Measurements from ENCODE around the gene LPP. TPM values are rescaled to one million over a fixed set of nuclear protein-coding genes. Genes with fewer than 3 reads are reported as not detected.

LPP gene
- total and polyA plus RNA-seq, 2 of the 13 experiments (the other 11 are each of a cell fraction or from before 2014, with no cell fraction given): 19.2 to 29.9 TPM

DNA sequence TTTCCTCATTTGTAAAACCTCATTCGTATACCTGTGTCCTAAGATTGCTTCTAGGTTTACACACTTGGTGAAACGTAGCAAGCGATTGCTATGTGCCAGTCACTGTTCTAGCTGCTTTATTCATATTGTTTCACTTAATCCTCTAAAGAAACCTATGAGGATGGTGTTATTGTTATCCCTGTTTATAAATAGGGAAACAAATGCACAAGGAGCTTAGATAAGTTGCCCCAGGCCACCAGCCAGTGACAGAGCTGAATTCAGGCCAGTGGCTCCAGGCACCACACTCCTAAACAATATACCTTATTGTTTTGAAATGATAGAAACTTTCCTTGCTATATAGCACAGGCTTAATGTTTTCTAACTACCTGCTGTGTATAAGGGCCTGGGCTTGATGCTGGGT is 44.0 kb downstream of the LPP start (continued):
- TF ChIP-seq, protein P1, sequence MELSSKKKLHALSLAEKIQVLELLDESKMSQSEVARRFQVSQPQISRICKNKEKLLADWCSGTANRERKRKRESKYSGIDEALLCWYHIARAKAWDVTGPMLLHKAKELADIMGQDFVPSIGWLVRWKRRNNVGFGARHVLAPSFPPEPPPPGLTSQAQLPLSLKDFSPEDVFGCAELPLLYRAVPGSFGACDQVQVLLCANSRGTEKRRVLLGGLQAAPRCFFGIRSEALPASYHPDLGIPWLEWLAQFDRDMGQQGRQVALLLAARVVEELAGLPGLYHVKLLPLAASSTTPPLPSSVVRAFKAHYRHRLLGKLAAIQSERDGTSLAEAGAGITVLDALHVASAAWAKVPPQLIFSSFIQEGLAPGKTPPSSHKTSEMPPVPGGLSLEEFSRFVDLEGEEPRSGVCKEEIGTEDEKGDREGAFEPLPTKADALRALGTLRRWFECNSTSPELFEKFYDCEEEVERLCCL (CRISPR knock-in tag; IDR thresholded peaks at IDR 0.05; ENCODE audit: borderline replicate concordance): no peak
- no peak for TF ChIP-seq RAD51 (IDR thresholded peaks at IDR 0.05; ENCODE audit: borderline replicate concordance)
- TF ChIP-seq, protein P2, sequence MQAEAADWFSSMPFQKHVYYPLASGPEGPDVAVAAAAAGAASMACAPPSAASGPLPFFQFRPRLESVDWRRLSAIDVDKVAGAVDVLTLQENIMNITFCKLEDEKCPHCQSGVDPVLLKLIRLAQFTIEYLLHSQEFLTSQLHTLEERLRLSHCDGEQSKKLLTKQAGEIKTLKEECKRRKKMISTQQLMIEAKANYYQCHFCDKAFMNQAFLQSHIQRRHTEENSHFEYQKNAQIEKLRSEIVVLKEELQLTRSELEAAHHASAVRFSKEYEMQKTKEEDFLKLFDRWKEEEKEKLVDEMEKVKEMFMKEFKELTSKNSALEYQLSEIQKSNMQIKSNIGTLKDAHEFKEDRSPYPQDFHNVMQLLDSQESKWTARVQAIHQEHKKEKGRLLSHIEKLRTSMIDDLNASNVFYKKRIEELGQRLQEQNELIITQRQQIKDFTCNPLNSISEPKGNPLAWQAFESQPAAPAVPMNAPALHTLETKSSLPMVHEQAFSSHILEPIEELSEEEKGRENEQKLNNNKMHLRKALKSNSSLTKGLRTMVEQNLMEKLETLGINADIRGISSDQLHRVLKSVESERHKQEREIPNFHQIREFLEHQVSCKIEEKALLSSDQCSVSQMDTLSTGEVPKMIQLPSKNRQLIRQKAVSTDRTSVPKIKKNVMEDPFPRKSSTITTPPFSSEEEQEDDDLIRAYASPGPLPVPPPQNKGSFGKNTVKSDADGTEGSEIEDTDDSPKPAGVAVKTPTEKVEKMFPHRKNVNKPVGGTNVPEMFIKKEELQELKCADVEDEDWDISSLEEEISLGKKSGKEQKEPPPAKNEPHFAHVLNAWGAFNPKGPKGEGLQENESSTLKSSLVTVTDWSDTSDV (CRISPR knock-in tag; IDR thresholded peaks at IDR 0.05): no peak
- no peak for TF ChIP-seq ZMYM4 (CRISPR knock-in tag; IDR thresholded peaks at IDR 0.05)
- TF ChIP-seq CCAR2 (optimal IDR thresholded peaks at IDR 0.05; ENCODE audit: low read depth, low read length): no peak
- TF ChIP-seq EZH2 (conservative IDR thresholded peaks at IDR 0.05; ENCODE audit: low read depth, low read length): no peak

DNA sequence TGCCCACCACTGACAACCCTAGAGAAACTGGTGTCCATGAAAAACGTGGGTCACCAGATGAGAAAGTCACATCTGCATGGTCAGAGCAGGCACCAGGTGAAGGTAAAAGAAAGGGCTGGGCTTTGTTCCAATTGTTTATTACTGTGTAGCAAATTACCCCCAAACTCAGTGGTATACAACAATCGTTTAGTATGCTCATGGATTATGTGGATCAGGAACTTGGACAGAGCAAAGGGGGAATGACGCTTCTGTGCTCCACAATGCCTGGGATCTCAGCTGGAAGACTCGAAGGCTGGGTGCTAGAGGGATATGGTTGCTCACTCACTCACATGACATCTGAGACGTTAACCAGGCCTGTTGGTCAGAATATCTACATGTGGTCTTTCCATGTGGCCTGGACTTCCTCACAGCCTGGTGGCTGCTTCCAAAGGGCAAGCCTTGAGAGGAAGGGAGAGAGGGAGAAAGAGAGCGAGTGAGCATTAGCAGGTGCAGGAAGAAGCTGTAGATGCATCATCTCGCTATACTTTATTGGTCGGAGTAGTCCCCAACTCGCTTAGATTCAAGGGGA is 44.9 kb downstream of the LPP start:
- no peak overlapping the region for H3K4me2 ChIP-seq (ENCODE audit: low read depth, low read length)
- no peak overlapping the region for H2AFZ ChIP-seq (ENCODE audit: low read length)
- H3K4me3 ChIP-seq (replicated peaks in 1 of 3; ENCODE audit: insufficient read depth in 1 of 3, low read depth in 2 of 3, low read length in 3 of 3): no peak overlapping the region
- no peaks in the 10 kb centered on the region for H3K9me3 ChIP-seq (ENCODE audit: low read length)
- H3K36me3 ChIP-seq (replicated peaks in 1 of 2; ENCODE audit: control insufficient read depth in 1 of 2, insufficient read depth in 2 of 2, low read length in 2 of 2): peaks cover 1 to 21% of the 10 kb centered on the region in 2 experiments; a peak in 2 of 5 replicates
- intact Hi-C loops (cut with micrococcal nuclease; ENCODE audit: unreplicated experiment): no loop called here
- in situ Hi-C loops (cut with HindIII; ENCODE audit: extremely low pct_ligation_motif_present, low pct_unique_long_range_greater_than_20kb): no loop called here
- no peak overlapping the region for H3K9ac ChIP-seq (ENCODE audit: insufficient read depth, low read depth, low read length)
- H3K4me1 ChIP-seq (ENCODE audit: insufficient read depth, low read length): peaks cover 18% of the 10 kb centered on the region; the same call in 1 of the 2 replicates
- FAIRE-seq: no peak
- peaks cover 6% of the 10 kb centered on the region; the same call in 1 of the 2 replicates for H4K20me1 ChIP-seq (ENCODE audit: insufficient read depth, low read length)
- peaks cover 73% of the 10 kb centered on the region for H3K79me2 ChIP-seq (ENCODE audit: insufficient read depth, low read length)
- no peaks in the 10 kb centered on the region for H3K27me3 ChIP-seq (ENCODE audit: control insufficient read depth in 1 of 2, insufficient read depth in 2 of 2, low read length in 2 of 2)
- no peak overlapping the region for H3K27ac ChIP-seq (ENCODE audit: extremely low read length, insufficient read depth, low read length)
- ATAC-seq: no peak
- no TSS peak for BruUV-seq (replicated peaks)
- DNase-seq (ENCODE audit: low spot score): no peak
- 96% methylated on average over 9 of the region's 9 CpGs for WGBS (ENCODE audit: low lambda C conversion rate)
- CTCF ChIA-PET (ENCODE audit: low intra/inter-chr PET ratio, low total read pairs): no interaction called here
- POLR2A ChIA-PET: no interaction called here
- TF ChIP-seq, protein P3, sequence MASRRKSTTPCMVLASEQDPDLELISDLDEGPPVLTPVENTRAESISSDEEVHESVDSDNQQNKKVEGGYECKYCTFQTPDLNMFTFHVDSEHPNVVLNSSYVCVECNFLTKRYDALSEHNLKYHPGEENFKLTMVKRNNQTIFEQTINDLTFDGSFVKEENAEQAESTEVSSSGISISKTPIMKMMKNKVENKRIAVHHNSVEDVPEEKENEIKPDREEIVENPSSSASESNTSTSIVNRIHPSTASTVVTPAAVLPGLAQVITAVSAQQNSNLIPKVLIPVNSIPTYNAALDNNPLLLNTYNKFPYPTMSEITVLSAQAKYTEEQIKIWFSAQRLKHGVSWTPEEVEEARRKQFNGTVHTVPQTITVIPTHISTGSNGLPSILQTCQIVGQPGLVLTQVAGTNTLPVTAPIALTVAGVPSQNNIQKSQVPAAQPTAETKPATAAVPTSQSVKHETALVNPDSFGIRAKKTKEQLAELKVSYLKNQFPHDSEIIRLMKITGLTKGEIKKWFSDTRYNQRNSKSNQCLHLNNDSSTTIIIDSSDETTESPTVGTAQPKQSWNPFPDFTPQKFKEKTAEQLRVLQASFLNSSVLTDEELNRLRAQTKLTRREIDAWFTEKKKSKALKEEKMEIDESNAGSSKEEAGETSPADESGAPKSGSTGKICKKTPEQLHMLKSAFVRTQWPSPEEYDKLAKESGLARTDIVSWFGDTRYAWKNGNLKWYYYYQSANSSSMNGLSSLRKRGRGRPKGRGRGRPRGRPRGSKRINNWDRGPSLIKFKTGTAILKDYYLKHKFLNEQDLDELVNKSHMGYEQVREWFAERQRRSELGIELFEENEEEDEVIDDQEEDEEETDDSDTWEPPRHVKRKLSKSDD (CRISPR knock-in tag; IDR thresholded peaks at IDR 0.05; ENCODE audit: low read depth): no peak
- TF ChIP-seq GABPA (IDR thresholded peaks at IDR 0.05; ENCODE audit: low read depth, low read length): no peak
- no peak for TF ChIP-seq GABPA (CRISPR knock-in tag; IDR thresholded peaks at IDR 0.05; ENCODE audit: low read depth)
- no peak for TF ChIP-seq HDAC6 (IDR thresholded peaks at IDR 0.05; ENCODE audit: low read depth, low read length)
- TF ChIP-seq TCF12 (IDR thresholded peaks at IDR 0.05): no peak
- no peak for TF ChIP-seq TCF12 (CRISPR knock-in tag; IDR thresholded peaks at IDR 0.05)
- TF ChIP-seq ZNF891 (CRISPR knock-in tag; IDR thresholded peaks at IDR 0.05): no peak
- no peak for TF ChIP-seq TOPORS (CRISPR knock-in tag; IDR thresholded peaks at IDR 0.05)
- TF ChIP-seq JUND (CRISPR knock-in tag; IDR thresholded peaks at IDR 0.05): no peak
- TF ChIP-seq GATAD1 (CRISPR knock-in tag; IDR thresholded peaks at IDR 0.05): no peak
- no peak for TF ChIP-seq ZNF580 (CRISPR knock-in tag; IDR thresholded peaks at IDR 0.05; ENCODE audit: borderline replicate concordance, low read depth)
